ENCODE data around the gene POMGNT1. TPM values are rescaled to one million over a fixed set of nuclear protein-coding genes. Genes with fewer than 3 reads are reported as not detected.

Gene POMGNT1
- polyA plus RNA-seq, 3 donors, result 10.3 to 16.7 (median 12.2) TPM

- no peaks in the 10 kb centered on the region for H3K27me3 ChIP-seq (ENCODE audit: control insufficient read depth in 2 of 2, insufficient read depth in 2 of 2, low read length in 2 of 2)
- H3K9ac ChIP-seq (ENCODE audit: insufficient read depth, low read length, poor library complexity, severe bottlenecking), result no peak overlapping the region
- no peak for DNase-seq
- H3K27ac Mint-ChIP-seq, result no peak overlapping the region
- no peaks in the 10 kb centered on the region for H3K4me1 Mint-ChIP-seq
- H3K36me3 ChIP-seq (replicated peaks in 1 of 2; ENCODE audit: control insufficient read depth in 1 of 2, insufficient read depth in 2 of 2, low read length in 2 of 2), result no peaks in the 10 kb centered on the region
- no peak overlapping the region for H3K4me2 ChIP-seq (replicated peaks; ENCODE audit: extremely low read depth, low read length, poor library complexity, severe bottlenecking)
- no peaks in the 10 kb centered on the region for H4K20me1 ChIP-seq (ENCODE audit: insufficient read depth, low read length)
- H2AFZ ChIP-seq (ENCODE audit: insufficient read depth, low read depth, low read length, poor library complexity, severe bottlenecking), result no peak overlapping the region
- no peak overlapping the region for H3K27ac ChIP-seq (ENCODE audit: low read depth in 1 of 2, low read length in 2 of 2)
- no peaks in the 10 kb centered on the region for H3K79me2 ChIP-seq (ENCODE audit: insufficient read depth, low read length)
- H3K4me1 ChIP-seq (ENCODE audit: control insufficient read depth in 1 of 2, insufficient read depth in 2 of 2, low read length in 2 of 2), result no peaks in the 10 kb centered on the region
- TF ChIP-seq CTCF (IDR thresholded peaks at IDR 0.05), result no peak
- H3K9me3 ChIP-seq (replicated peaks in 1 of 2; ENCODE audit: control insufficient read depth in 1 of 2, insufficient read depth in 1 of 2, low read length in 2 of 2), result no peaks in the 10 kb centered on the region
- peaks cover 0 to 4% (median 2%) of the 10 kb centered on the region in 3 donors for H3K27me3 Mint-ChIP-seq (ENCODE audit: low read depth in 3 of 3)
- intact Hi-C loops (cut with micrococcal nuclease), result no loop called here
- H3K36me3 Mint-ChIP-seq, result no peaks in the 10 kb centered on the region
- H3K4me3 Mint-ChIP-seq, result no peak overlapping the region
- H3K9me3 Mint-ChIP-seq, result peaks cover 0 to 2% (median 0%) of the 10 kb centered on the region in 7 donors
- 71% methylated on average over 1 of the region's 1 CpG for WGBS (ENCODE audit: insufficient coverage)
- no peak overlapping the region for H3K4me3 ChIP-seq (replicated peaks in 1 of 3; ENCODE audit: low read depth in 2 of 3, low read length in 3 of 3)
Measured at GRCh38 chr1:46153732-46154131, 44.5 kb downstream of the POMGNT1 start.

DNA sequence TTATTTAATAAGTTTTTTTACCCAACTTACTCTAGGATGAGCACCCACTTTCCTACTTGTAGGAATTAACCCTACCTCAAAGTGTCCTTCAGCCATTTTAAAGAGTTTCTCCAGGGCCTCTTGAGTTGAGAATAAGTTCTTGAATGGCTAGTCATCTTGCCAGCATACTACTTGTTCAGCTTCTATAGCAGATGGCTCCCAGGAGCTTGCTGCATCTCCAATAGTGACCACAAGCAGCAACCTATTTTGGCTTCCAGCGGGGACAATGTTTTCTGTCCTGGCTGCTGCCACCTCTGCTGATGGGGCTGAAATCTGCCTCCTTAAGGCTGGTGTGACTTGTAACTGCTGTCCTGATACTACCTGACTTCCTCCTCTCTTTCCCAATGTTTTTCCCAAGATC, 45.0 kb downstream of the POMGNT1 start:
- no peaks in the 10 kb centered on the region for H3K36me3 Mint-ChIP-seq
- Histone ChIP-seq H3K4me1 (ENCODE audit: control insufficient read depth in 1 of 2, insufficient read depth in 2 of 2, low read length in 2 of 2) (no peaks in the 10 kb centered on the region), H3K9me3 (replicated peaks in 1 of 2; ENCODE audit: control insufficient read depth in 1 of 2, insufficient read depth in 1 of 2, low read length in 2 of 2) (no peaks in the 10 kb centered on the region), H3K9ac (ENCODE audit: insufficient read depth, low read length, poor library complexity, severe bottlenecking) (no peak overlapping the region), H4K20me1 (ENCODE audit: insufficient read depth, low read length) (no peaks in the 10 kb centered on the region), H3K27ac (ENCODE audit: low read depth in 1 of 2, low read length in 2 of 2) (no peak overlapping the region), H3K4me3 (replicated peaks in 1 of 3; ENCODE audit: low read depth in 2 of 3, low read length in 3 of 3) (no peak overlapping the region), H3K36me3 (replicated peaks in 1 of 2; ENCODE audit: control insufficient read depth in 1 of 2, insufficient read depth in 2 of 2, low read length in 2 of 2) (no peaks in the 10 kb centered on the region), H3K4me2 (replicated peaks; ENCODE audit: extremely low read depth, low read length, poor library complexity, severe bottlenecking) (no peak overlapping the region), H3K27me3 (ENCODE audit: control insufficient read depth in 2 of 2, insufficient read depth in 2 of 2, low read length in 2 of 2) (no peaks in the 10 kb centered on the region), H2AFZ (ENCODE audit: insufficient read depth, low read depth, low read length, poor library complexity, severe bottlenecking) (no peak overlapping the region), H3K79me2 (ENCODE audit: insufficient read depth, low read length) (no peaks in the 10 kb centered on the region)
- no peak overlapping the region for H3K4me3 Mint-ChIP-seq
- WGBS (ENCODE audit: insufficient coverage), result no CpG with 5 or more reads among the region's 1 CpG
- peaks cover 0 to 2% (median 0%) of the 10 kb centered on the region in 7 donors for H3K9me3 Mint-ChIP-seq
- intact Hi-C loops (cut with micrococcal nuclease), result no loop called here
- DNase-seq, result no peak
- no peak for TF ChIP-seq CTCF (IDR thresholded peaks at IDR 0.05)
- H3K27me3 Mint-ChIP-seq (ENCODE audit: low read depth in 3 of 3), result peaks cover 0 to 4% (median 2%) of the 10 kb centered on the region in 3 donors
- no peaks in the 10 kb centered on the region for H3K4me1 Mint-ChIP-seq
- H3K27ac Mint-ChIP-seq, result no peak overlapping the region
